Colonic mucosa (tissue), 4 donors: ENCODE results near the gene ANXA7. TPM values are rescaled to one million over a fixed set of nuclear protein-coding genes. Genes with fewer than 3 reads are reported as not detected.

Experiments
- DNase-seq: peaks from one replicate; pipeline ENCODE4 v3.0.0-alpha.2; 2020
- H3K27ac ChIP-seq: fragments of 200-600 bp; one replicate; pipeline ENCODE4 v1.8.0; 2021
- H3K27me3 ChIP-seq: fragments of 200-600 bp; one replicate; pipeline ENCODE4 v1.8.0; 2021
- H3K36me3 ChIP-seq: fragments of 200-600 bp; one replicate; pipeline ENCODE4 v1.8.0; 2021
- H3K4me1 ChIP-seq: fragments of 200-600 bp; one replicate; pipeline ENCODE4 v1.8.0; 2021; ENCODE audit warnings: mild to moderate bottlenecking
- H3K4me3 ChIP-seq: fragments of 200-600 bp; one replicate; pipeline ENCODE4 v1.8.0; 2021
- H3K9ac ChIP-seq, 2 donors: one replicate each; pipeline ENCODE4 v1.7.0; 2013; ENCODE audit warnings: control low read depth in 2 of 2, low read depth in 2 of 2, low read length in 2 of 2
- H3K9me3 ChIP-seq: fragments of 200-600 bp; one replicate; pipeline ENCODE4 v1.8.0; 2021
- intact Hi-C: fragments of 100-400 bp; cut with DNase I; formaldehyde crosslinking; loops from one replicate; pipeline ENCODE4 v1.14.1; 2022
- total RNA-seq, 2 donors: library from RNA; stranded (reverse); fragmentation: NEBNext Ultra II Directional in 1 of 2; extraction: Animal tissue kit (Norgen Biotek cat#: 25700) in 1 of 2; gene quantifications; one replicate each; pipeline ENCODE4 v1.2.1, GENCODE V29; 2021
- TF ChIP-seq, protein P1 (sequence below): fragments of 200-600 bp; IDR thresholded peaks from one replicate; pipeline ENCODE4 v1.8.0; 2022; ENCODE audit warnings: antibody characterized with exemption, mild to moderate bottlenecking
- donor health status: healthy.
- donor health status: DM: no; HTN: no; CAD: no.
- donor health status: DM: no; HTN: no; CAD: no.

The ANXA7 gene
- 100 to 1,000 TPM; 120 to 133 TPM for total RNA-seq

DNA sequence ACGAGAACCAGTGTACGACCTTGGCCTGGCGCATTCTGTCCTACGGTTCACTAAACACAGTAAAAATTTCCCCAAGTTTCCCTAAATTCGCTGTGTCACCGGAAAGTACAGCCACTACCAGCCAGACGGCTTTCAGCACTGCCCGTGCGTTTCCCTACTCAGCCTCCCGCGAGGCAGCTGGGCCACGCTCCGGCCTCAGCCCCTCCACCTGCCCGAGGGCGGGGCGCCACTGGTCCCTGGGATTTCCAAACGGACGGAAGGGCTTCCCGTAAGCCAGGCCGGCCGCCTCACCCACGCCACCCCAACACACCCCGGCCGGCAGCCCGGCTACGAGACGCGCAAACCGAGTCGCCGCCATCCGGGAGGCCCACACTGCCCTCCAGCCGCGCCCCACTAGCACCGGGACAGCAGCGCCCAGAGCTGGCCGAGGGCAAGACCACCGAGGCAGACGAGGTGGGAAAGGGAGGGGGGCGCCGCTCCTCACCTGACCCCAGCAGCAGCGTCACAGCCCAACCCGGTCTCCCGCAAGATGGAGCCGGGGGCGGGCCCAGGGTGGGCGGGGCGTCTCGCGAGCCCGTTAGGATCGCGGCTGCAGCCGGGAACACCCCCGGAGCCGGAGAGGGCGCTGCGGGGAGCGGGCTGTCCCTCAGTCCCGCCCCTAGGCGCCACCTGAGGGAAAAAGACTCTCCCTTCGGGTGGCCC is at the start of gene ANXA7:
Gene ANXA7 (minus strand): TSS at position 531 of the 702 bp plus-strand sequence. CDS start 13,202 bp downstream, outside the sequence.
- peak; percentile 97 for DNase-seq
- Histone ChIP-seq H3K36me3 (no peaks in the 10 kb centered on the region), H3K9me3 (no peaks in the 10 kb centered on the region), H3K4me1 (no peaks in the 10 kb centered on the region), H3K27me3 (no peaks in the 10 kb centered on the region), H3K27ac (peak within 1 kb of the TSS; percentile 95), H3K4me3 (peak within 1 kb of the TSS; percentile 72), H3K9ac (peak within 1 kb of the TSS; percentile 65 to 84)
- intact Hi-C loops: no loop called here
- TF ChIP-seq, protein P1, sequence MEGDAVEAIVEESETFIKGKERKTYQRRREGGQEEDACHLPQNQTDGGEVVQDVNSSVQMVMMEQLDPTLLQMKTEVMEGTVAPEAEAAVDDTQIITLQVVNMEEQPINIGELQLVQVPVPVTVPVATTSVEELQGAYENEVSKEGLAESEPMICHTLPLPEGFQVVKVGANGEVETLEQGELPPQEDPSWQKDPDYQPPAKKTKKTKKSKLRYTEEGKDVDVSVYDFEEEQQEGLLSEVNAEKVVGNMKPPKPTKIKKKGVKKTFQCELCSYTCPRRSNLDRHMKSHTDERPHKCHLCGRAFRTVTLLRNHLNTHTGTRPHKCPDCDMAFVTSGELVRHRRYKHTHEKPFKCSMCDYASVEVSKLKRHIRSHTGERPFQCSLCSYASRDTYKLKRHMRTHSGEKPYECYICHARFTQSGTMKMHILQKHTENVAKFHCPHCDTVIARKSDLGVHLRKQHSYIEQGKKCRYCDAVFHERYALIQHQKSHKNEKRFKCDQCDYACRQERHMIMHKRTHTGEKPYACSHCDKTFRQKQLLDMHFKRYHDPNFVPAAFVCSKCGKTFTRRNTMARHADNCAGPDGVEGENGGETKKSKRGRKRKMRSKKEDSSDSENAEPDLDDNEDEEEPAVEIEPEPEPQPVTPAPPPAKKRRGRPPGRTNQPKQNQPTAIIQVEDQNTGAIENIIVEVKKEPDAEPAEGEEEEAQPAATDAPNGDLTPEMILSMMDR: peak; percentile 33

DNA sequence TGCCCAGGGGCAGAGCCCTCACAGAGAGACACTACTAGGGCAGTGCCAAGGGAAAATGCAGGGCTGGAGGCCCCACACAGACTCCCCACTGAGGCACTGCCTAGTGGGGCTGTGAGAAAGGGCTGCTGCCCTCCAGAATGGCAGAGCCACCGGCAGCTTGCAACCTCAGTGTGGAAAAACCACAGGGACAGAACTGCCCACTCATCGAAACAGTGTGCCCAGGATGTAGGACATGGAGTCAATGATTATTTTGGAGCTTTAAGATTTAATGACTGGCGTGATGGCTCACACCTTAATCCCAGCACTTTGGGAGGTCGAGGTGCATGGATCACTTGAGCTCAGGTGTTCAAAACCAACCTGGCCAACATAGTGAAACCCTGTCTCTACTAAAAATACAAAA is 47.0 kb upstream of the ANXA7 start:
- no peaks in the 10 kb centered on the region for H3K4me1 ChIP-seq
- H3K36me3 ChIP-seq: no peaks in the 10 kb centered on the region
- no peaks in the 10 kb centered on the region for H3K27me3 ChIP-seq
- DNase-seq: no peak
- no peaks in the 10 kb centered on the region for H3K9me3 ChIP-seq
- H3K27ac ChIP-seq: no peak overlapping the region
- no peak overlapping the region for H3K9ac ChIP-seq
- H3K4me3 ChIP-seq: no peak overlapping the region
- intact Hi-C loops: no loop called here
- TF ChIP-seq, protein P1: no peak

DNA sequence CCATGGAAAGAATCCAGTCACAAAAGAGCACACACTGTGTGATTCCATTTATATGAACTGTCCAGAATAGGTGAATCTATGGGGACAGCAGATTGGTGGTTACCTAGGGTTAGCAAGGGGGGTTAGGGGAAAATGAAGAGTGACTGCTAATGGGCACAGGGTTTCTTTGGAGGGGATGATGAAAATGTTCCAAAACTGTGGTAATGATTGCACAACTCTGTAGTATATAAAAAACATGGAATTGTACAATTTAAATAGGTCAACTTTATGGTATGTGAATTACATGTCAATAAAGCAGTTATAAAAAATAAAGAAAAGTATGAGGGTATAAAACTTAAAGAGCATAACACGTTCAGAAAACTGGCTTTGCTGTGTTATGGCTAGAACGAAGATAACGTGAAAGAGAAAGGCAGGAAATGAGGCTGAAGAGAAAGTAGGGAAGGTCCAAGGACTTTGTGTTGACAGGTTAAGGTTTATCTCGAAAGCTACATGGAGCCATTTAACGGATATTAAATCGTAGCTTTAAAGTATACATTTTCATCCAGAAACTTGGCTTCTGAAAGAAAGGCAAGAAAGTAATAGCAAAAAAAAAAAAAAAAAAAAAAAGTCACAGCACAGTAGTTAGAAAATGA is 45.9 kb upstream of the ANXA7 start:
- DNase-seq: no peak
- H3K9ac ChIP-seq: no peak overlapping the region
- intact Hi-C loops: no loop called here
- H3K27me3 ChIP-seq: no peaks in the 10 kb centered on the region
- H3K4me3 ChIP-seq: no peak overlapping the region
- no peaks in the 10 kb centered on the region for H3K9me3 ChIP-seq
- no peaks in the 10 kb centered on the region for H3K4me1 ChIP-seq
- H3K27ac ChIP-seq: no peak overlapping the region
- H3K36me3 ChIP-seq: no peaks in the 10 kb centered on the region
- TF ChIP-seq, protein P1: no peak

DNA sequence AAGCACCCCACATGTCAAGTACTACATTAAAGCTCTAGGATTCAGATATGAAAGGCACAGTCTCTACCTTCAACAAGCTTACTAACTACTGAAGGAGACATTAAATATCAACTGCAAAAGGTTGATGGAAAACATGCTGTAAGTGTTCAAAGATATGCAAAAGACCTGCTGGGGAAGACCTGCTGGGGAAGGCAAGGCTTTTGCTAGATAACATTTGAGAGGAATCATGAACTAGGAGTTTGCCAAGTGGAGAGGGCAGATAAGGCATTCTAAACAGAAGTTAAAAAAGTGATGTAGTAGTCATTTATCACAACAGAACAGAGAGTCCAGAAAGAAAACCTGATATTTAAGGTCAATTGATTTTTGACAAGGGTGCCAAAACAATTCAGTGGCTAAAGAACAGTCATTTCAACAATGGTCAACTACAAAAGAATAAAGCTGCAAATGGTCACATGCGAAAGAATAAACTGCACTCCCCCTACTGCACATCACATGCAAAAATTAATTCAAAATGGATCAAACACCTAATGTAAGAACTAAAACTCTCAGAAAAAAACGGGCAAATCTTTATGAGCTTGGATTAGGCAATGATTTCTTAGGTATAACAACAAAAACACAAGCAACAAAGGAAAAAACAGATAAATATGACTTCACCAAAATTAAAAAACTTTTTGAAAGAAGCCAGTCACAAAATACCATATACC is 42.5 kb upstream of the ANXA7 start:
- Histone ChIP-seq H3K9ac (no peak overlapping the region), H3K27ac (no peak overlapping the region), H3K9me3 (no peaks in the 10 kb centered on the region), H3K4me3 (no peak overlapping the region), H3K36me3 (peaks cover 6% of the 10 kb centered on the region), H3K4me1 (no peaks in the 10 kb centered on the region), H3K27me3 (no peaks in the 10 kb centered on the region)
- intact Hi-C loops: no loop called here
- no peak for DNase-seq
- TF ChIP-seq, protein P1: no peak

DNA sequence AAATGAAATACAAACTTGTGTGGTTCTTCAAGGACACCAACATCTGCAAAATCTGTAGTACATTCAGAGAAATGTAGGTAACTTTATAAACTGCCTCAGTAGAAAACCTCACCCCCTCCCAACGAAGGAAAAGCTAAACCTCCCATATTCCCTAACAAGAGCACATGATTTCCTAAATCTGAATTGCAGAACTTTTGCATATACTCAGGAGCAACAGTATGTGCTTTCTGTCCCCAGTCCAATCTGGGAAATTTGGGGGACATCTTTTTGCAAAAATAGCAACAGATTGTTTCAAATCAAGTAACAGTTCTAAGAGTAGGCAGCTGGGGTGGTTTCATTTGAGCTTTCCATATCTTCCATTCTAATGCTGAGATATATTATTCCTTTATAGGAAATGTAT is 35.3 kb upstream of the ANXA7 start:
- TF ChIP-seq, protein P1: no peak

More for the DNA sequence above, 35.3 kb upstream of the ANXA7 start:
- intact Hi-C loops: no loop called here
- peaks cover 6% of the 10 kb centered on the region for H3K36me3 ChIP-seq
- no peaks in the 10 kb centered on the region for H3K27me3 ChIP-seq
- H3K4me1 ChIP-seq: no peaks in the 10 kb centered on the region
- no peak overlapping the region for H3K4me3 ChIP-seq
- H3K9ac ChIP-seq: no peak overlapping the region
- H3K9me3 ChIP-seq: no peaks in the 10 kb centered on the region
- DNase-seq: no peak
- no peak overlapping the region for H3K27ac ChIP-seq
